RKO (cell line): ENCODE measurements around the gene LRTM1.

Experiments used
- DNase-seq: peaks from one replicate; pipeline ENCODE4 v3.0.0-alpha.2; 2016; ENCODE audit warnings: low spot score

Gene LRTM1

DNA sequence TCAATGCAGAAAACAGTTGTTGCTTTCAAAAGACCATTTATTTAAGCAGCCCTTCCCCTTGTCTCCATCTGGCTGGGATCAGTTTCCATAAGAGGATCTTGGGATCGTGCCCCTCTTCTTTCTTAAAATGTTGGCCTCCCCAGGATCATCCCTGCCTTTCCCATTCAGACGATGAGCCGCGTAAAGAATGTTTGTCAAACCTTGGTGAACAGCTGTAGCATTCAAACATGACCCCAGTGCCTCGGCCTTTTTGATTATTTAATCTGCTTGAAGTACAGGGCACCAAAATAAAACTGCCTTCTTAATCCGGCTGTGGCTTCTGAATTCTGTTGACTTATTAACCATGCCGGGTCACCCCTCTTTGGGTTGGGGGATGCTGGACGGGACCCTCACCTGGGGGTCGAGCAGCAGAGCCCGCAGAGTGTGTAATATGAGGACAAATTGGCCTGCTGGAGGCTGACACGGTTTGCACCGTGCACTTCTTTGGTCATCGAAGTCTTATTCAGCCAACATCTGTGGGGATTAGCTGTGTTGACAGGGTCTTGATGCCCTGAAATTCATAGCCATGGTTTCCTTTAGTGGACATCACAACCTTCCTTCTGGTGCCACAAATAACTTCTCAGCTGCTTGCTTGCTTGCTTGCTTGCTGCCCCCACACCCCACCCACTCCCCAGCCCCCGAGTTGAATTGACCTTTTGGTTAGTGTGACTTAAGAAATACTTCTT is at the start of gene LRTM1:
Gene LRTM1, minus strand, starts transcription at position 14 of the 725 bp plus-strand sequence. CDS start 148 bp downstream, outside the sequence.
- DNase-seq: no peak

DNA sequence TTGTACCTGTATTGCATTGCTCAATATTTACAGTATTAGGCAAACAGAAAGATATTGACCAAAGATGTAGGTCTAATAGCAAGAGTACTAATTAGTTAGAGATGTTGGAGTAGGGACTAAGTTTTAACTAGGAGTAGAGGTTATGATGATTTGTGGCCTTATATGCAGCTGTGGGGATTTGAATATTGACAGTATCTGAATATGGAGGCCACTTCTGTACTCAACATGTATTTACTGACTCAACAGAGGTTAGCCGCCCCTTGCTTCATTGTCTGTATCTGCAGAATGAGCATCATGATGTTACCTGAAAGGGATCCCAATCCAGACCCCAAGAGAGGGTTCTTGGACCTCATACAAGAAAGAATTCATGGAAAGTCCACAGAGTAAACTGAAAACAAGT is 49.6 kb upstream of the LRTM1 start:
- no peak for DNase-seq

DNA sequence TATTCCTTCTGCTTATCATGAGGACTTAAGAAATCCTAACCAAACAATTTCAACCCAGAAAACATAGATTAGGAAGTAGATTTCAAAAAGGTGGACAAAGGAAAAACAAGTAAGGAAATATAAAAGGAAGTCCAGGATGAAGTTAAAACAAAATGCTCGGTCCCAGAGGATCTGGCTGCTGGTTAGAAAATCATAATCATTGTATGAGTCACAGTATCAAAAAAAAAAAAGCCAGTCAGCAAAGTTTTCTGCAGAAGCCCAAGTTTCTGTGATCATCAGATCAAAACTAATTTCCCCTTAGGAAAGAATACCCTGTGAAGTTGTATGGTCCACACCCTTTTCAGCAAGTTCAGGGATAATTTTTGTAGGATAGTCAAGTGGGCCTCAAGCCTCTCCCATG is 43.0 kb upstream of the LRTM1 start:
- no peak for DNase-seq

DNA sequence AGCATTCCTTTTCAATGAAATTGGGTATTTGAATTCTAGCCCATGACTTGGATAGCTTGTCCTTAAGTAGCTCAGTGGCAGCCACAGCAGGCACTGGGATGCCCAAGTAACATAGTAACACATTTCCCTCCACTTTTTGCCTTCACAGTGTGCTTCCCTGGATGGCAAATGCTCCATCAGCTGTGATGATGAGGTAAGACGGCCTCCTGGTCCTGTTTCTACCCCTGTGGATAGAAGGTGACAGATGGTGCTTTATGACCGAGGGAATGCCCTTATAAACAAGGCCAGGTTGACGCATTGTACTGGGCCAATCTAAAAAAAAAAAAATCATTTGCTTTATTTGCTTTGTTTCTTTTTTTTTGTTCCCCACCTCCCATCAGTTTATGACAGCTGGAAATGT is 41.8 kb upstream of the LRTM1 start:
- no peak for DNase-seq

DNA sequence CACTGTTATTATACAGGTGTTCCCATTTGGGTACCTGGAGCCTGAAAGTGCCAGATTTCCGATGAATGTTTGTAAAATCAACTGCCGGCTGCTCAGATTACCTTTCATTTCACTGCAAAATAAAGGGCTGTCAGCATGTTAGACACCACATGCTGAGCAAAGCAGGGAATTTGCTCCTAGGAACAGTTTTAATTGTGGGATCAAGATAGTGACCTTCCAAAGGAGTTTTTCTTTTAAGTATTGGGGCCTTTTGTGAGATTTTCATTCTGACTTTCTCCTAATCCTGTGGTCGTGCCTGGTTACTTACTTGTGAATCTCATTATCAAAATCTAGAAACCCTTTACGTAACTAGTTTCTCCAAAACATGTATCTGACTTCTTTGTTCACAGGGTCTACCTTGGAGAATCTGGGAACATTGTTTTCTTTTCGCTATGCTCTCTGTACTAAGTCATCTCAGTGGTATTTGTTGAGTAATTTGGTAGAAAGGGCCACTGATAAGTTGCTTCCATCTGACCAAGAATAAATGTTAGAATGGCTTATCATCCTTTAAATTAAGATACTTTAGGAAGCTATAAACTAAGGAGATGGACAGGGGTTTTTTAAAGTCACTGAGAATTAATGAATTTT is 40.8 kb upstream of the LRTM1 start:
- DNase-seq: no peak

DNA sequence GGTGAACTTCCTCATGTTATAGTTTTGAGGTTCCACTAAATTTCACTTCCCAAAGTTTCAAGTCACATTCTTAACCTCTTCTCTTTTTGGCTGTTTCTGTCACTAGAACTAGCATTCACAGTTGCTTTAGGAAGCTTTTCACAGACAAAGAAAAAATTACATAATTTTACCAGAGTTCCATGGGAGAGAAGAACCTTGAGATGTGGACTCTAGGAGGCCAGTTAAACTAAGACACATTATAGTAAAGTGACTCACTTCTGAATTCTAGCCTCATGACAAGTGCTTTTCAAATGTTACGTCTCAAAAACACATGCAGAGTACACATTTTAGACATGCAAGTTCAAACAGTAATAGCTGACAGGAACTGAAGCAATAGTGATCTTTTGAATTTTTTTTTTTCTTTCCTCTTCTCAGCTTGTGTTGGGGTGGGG is 39.9 kb upstream of the LRTM1 start:
- no peak for DNase-seq

DNA sequence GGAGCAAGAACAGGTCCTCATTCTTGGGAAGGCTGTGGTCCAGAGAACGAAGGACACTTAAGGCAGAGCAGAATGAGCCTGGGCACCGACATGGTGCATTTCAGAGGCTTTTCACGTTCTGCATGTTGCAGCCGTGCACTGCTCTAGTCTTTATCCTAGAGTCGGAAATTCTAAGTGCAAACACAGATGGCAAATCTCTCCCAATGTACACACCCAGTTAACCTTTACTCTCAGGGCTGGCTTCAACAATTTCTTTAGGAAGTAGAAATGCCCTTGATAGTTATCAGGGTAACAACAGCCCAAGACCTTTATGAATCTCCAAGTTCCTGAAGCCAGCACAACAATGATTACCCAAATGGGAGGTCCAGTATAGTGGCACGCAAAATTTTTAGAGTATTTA is 39.1 kb upstream of the LRTM1 start:
- DNase-seq: no peak

DNA sequence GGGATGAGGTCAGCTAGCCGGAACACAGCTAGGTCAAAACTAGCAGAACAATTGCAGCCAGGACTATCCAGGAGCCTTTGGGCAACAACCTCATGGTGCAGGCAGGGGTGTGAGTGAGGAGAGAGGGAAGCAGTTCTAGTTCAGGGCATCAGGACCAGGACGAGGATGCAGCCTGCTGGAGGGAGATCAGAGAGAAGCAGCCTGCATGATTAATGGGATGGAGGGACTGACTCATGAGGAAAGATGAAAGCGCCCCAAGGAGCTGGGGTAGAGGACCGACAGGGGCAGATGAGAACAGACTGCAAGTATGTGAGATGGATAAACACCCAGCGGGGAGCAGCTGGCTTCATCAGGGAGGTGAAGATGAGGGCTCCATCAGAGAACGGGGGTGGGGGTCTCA is 37.9 kb upstream of the LRTM1 start:
- no peak for DNase-seq

DNA sequence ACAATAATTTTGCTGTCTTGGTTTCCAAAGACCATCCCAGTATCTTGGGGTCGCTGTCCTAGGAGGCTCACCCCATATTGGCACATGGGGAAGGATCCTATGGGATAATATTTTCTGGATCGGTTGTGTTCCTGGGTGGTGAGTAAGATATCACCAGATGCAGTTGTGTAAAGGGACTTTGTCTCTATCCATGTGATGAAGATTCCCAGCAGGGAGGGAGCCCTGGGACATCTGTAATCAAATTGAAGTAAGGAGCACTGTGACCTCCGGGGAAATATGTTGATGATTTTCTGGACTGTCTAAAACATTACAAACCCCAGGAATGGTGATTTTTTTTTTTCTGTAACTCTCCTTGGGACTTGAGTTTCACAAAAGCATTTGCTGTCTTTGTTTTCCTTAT is 36.2 kb upstream of the LRTM1 start:
- DNase-seq: no peak

DNA sequence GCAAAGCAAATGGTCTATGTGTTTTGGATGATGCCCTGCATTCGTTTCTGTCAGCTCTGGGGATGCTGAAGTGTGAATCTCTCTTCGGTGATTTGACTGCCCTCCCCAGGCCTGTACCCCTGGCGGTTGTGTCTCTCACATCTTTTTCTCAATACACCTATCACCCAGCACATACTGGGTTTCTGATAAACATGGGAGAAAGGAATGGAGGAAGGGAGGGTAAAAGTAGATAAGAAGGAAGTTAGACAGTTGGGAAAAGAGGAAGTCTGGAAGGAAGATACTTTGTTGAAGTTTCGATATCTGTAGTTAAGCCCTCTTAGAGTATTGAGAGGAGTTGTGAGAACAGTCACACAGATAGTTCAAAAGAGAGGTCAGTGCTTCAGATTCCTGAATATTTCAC is 35.8 kb upstream of the LRTM1 start:
- DNase-seq: no peak

DNA sequence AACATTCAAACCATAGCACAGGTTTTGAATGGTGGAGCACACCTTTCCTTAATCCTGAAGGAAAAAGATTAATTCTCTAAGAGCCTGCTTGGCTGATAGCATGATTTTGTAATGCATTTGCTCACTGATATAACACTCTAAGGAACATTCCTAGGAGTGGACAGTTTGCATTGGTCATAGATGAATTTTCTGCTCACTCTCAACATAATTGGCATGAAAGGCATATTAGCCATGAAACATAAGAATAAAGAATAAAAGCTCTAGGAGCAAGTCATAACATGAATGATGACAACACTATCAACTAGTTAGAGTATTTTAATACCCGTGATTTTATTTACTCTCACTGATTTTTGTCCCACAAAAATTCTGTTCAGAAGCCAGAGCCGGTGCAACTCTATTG is 34.3 kb upstream of the LRTM1 start:
- no peak for DNase-seq

DNA sequence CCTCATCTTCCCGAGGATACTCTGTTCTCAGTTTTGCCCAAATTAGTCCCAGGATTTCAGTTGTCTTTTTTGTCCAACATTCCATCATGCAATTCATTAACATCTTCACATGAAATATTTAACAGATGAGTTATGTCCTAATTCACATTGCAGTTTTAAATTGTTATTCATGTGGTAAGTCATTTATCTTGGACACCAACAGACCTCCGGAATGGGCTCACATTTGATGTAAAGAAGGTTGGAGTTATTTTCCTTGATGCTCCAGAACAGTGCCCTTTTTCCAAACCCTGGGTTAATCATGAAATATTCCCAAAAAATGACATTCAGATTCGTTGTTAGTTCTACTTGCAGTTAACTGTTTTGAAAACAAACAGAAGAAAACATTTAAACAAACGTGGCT is 32.8 kb upstream of the LRTM1 start:
- no peak for DNase-seq

DNA sequence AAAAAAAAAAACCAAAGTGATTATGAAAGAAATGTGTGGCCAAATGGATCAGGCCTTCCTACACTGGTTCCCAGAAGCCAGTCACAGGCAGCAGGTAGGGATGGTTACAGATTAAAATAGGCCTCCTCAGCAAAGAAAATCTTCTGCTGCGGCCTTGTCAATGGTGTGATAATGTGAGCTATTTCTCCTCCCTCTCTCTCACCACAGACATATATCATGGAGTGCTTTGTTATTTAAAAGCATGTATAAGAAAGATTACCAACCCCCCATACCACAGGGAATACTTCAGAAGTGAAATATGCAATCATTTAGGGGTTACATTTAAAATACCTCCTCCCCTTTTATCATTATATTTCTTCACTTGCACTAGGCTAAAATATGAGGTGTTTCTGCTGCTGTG is 32.2 kb upstream of the LRTM1 start:
- no peak for DNase-seq

DNA sequence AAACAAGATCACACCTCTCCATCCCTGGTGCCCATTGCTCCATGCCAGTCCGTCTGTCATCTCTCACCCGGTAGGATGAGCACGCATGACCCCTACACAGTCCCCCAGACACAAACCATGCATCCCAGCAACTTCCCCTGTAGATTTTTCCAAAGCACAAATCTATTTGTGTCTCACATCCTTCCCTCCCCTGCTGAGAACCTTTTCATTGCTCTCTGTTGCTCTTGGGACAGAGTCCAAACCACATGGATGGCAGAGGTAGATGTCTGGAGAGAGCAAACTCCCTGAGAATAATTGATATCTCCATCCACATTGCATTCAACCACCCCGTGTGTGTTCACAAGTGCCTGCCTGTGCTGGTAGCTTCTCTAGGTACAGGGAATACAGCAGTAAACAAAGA is 29.9 kb upstream of the LRTM1 start:
- no peak for DNase-seq

DNA sequence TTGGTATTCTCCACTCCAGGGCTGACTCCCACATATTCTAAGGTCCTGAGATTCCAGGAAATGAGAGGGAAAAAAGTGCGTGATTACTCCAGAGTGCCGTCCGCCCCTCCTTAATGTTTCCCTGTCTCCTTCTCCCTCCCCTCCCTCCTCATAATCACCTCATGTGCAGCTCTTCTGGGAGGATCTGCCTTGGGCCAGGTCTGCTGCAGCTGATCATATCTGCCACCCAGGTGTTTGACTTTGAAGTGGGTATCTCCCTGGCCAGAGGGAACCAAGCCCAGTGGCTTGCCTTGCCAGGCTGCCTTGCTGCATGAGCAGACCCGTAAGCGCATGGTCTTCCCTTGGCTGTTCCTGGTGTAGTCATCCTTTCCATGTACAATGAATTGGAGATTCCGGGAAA is 28.1 kb upstream of the LRTM1 start:
- DNase-seq: no peak

DNA sequence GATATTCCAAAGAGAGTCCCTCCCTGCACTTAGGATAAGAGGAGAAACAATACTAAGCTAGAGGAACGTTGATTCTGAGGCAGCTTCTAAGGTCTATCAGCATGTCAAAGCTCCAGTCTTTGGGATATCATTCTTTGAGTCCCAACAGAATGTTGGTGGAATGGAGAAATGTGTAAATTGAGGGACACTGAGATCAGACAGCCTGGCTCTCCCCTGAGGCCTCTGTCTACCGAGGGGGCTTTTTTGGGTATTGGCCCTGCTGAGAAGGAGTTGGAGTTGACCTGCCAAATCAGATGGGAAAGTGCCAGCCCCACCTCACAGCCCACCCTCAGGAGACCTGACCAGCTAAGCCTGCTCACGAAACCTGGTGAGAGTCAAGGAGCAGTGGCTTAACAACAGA is 27.6 kb upstream of the LRTM1 start:
- DNase-seq: no peak

DNA sequence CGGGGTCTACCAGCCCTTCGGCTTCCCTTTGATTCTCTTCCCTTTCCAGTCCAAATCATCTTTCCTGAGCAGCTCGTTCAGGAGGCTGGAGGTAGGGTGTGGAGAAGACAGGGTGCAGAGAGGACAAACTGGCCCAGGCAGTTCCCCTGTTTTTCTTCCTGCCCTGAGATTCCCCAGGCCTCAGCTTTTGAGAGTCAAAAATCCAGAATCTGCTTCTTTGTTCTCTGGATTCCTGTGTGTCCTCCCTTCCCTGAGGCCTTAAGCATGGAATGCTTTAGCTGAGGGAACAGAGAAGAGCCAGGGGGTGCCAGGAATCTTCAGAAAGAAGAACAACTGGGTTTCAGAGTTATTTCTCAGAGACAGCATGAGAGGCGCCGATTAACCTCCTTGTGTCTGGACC is 26.7 kb upstream of the LRTM1 start:
- DNase-seq: no peak

DNA sequence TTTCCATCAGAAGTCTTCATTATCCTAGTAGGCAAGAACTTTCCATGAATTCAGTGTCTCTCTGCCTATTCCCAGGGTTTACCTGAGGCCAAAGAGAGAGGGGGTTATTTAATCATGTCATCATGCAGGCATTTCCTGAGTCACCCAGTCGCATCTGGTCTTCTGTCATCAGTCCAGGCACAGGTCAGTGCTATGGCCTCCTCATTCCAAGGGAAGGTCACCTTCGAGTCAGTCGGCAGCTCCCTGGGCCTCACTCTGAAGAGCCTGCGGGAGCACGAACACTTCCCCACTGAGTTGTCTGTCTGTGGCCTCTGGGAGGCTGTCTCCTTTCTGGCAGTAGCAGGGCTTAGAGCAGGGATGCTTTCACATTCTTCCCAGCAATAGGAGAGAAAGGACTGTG is 26.2 kb upstream of the LRTM1 start:
- no peak for DNase-seq

DNA sequence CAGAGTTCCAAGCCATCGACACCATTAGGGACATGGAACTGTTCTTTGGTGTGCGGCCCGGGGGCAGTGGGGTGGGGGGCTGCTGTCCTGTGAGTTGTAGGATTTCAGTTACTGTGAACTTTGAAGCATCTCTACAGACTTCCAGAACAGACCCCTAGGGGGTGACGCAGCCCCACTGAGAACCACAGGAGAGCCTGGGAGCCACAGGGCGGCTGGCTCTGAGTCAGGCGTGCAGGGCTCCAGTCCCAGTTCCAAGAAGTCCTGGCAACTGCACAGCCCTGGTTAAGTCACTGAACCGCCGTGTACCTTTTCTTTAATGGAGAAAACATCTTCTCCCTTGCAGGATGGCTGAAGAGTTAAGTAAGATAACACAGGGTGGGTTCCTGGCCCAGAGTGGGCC is 23.5 kb upstream of the LRTM1 start:
- peak; percentile 22 for DNase-seq

DNA sequence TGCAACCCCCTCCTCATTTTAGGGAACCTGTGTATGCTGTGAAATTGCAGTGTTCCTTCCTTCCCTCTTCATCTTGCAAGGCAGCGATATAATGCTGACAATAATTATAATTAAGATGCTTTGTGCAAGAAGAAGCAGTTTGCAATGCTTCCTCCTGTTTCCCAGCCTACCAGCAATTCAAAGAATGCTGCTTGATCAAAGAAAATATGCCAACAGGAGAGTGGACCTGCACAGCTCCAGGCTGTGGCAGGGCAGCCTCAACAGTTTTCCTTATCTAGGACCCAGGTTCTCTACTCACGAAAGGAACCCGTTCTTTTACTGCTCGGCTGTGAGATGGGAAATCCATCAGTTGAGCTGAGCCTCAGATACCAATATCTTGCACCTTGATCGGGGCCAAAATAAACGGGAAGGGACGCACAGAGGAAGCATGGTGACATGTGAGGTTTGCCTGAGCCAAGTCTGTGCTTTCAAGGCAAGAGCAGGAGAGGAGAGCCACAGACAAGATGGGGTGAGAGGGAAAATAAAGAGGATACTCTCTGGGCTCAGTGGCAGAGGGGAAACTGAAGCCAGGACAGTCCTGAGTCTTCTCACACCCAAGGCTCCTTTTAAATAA is 22.6 kb upstream of the LRTM1 start:
- DNase-seq: no peak

DNA sequence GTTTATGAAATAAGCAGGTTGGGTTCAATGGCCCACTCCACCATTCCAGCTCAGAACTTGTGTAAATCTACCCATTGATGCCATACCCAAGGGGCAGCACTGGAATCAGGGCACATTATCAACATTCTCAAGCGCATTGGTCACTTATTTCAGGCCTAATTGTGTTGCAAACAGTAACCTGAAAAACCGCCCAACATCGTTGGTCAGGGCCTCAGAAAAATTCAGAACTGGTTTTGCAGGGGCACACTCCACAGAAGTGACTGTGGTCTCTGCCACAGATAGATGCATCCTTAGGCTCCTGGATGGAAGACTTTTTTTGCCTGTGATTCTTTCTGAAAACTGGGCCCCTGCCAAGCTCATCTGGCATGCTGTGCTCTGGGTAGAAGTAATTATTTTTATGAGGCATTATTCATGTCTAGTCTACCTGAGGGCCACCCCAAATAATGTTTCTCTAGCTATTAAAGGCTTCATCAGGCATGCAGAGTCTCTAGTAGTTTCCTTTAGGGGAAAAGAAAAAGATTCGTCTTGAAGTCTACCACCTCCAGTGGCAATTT is 21.7 kb upstream of the LRTM1 start:
- no peak for DNase-seq

DNA sequence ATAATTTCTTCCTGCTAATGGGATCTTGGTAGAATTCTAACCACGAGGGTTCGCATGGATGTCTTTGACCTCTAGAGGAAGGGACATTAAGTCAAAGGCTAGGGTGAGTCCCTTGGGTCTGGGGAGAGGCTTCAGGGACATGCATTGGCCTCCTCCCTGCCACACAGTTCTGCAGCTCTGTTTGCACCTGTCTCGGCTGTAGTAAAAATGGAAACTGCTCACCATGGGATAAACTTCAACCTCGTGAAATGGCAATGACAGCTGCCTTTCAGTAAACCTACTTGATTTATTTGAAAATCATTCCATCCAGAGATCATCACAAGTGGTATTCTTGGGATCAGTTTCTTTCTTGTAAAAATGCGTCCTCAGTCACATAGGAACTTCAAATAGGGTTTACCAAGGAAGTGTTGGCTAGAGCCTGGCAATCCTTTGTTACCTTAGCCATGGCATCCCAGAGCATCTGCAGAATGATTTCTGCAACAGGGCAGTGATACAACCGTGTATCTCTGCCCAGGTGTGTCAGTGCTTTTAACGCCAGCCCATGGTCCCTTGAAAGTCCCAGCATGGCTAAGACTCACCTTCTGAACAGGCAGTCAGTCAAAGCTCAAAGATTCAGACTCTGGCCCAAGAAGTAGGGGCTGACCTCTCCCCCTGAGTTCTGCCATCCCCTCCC is 14.0 kb upstream of the LRTM1 start:
- DNase-seq: no peak

DNA sequence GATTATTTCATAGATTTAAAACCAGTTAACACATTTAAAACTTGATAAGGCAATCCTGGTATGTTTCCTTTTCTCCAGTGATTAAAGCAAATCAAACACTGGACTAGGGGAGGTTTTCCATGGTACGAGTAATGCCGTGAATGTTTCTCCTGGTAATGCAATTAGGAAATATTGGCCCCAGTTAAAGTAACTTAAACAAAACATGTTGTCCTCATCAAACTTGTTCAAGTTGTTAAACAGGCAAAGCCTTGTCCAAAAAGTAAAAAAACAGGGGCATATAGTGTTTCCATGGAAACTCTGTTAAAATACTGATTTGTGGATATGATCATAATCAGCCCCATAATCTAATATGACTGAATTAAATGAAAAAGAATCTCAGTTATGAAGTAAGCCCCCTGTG is 13.1 kb upstream of the LRTM1 start:
- DNase-seq: no peak
